ENCODE measurements around the gene NPC1L1.
"Not testable (repeated sequence)": the region's sequence is repeated elsewhere in the genome, so short reads cannot be mapped to it uniquely, and the experiment has no call there.

The NPC1L1 gene

GRCh38 chr7:44515590-44516268 lies 25.4 kb downstream of the NPC1L1 start:
- no peak for TF ChIP-seq CTCF (IDR thresholded peaks at IDR 0.05; ENCODE audit: low read depth, low read length)
- no peak for DNase-seq (ENCODE audit: low read depth in 2 of 2)
- H3K4me3 ChIP-seq (replicated peaks in 1 of 2; ENCODE audit: low read depth in 2 of 2, low read length in 2 of 2), result no peak overlapping the region

- H3K4me3 ChIP-seq (replicated peaks in 1 of 2; ENCODE audit: low read depth in 2 of 2, low read length in 2 of 2), result no peak overlapping the region
- TF ChIP-seq CTCF (IDR thresholded peaks at IDR 0.05; ENCODE audit: low read depth, low read length), result no peak
- no peak for DNase-seq (ENCODE audit: low read depth in 2 of 2)
These were observed 28.4 kb downstream of the NPC1L1 start for GRCh38 chr7:44512736-44513135.

- no peak for TF ChIP-seq CTCF (IDR thresholded peaks at IDR 0.05; ENCODE audit: low read depth, low read length)
- DNase-seq (ENCODE audit: low read depth in 2 of 2), result no peak
These were observed 29.2 kb downstream of the NPC1L1 start for GRCh38 chr7:44511863-44512468.

GRCh38 chr7:44511236-44511635 lies 29.9 kb downstream of the NPC1L1 start:
- H3K4me3 ChIP-seq (replicated peaks in 1 of 2; ENCODE audit: low read depth in 2 of 2, low read length in 2 of 2), result no peak overlapping the region
- TF ChIP-seq CTCF (IDR thresholded peaks at IDR 0.05; ENCODE audit: low read depth, low read length), result no peak
- DNase-seq (ENCODE audit: low read depth in 2 of 2), result no peak

More at GRCh38 chr7:44511863-44512468, 29.2 kb downstream of the NPC1L1 start:
- H3K4me3 ChIP-seq (replicated peaks in 1 of 2; ENCODE audit: low read depth in 2 of 2, low read length in 2 of 2), result no peak overlapping the region

- TF ChIP-seq CTCF (IDR thresholded peaks at IDR 0.05; ENCODE audit: low read depth, low read length), result no peak
- no peak for DNase-seq (ENCODE audit: low read depth in 2 of 2)
These were observed 32.7 kb downstream of the NPC1L1 start for GRCh38 chr7:44508328-44509030.

GRCh38 chr7:44506592-44507288 lies 34.4 kb downstream of the NPC1L1 start:
- DNase-seq (ENCODE audit: low read depth in 2 of 2); H3K4me3 ChIP-seq (replicated peaks in 1 of 2; ENCODE audit: low read depth in 2 of 2, low read length in 2 of 2): not testable (repeated sequence)

More at GRCh38 chr7:44508328-44509030, 32.7 kb downstream of the NPC1L1 start:
- no peak overlapping the region for H3K4me3 ChIP-seq (replicated peaks in 1 of 2; ENCODE audit: low read depth in 2 of 2, low read length in 2 of 2)

GRCh38 chr7:44505595-44505994 lies 35.5 kb downstream of the NPC1L1 start:
- DNase-seq (ENCODE audit: low read depth in 2 of 2), result no peak
- TF ChIP-seq CTCF (IDR thresholded peaks at IDR 0.05; ENCODE audit: low read depth, low read length), result no peak

More at GRCh38 chr7:44505595-44505994, 35.5 kb downstream of the NPC1L1 start:
- no peak overlapping the region for H3K4me3 ChIP-seq (replicated peaks in 1 of 2; ENCODE audit: low read depth in 2 of 2, low read length in 2 of 2)

Measured in cardiac fibroblast (primary cell).